CD8-positive, alpha-beta memory T cell (primary cell): Measurements from ENCODE around the gene C16orf54. TPM values are rescaled to one million over a fixed set of nuclear protein-coding genes. Genes with fewer than 3 reads are reported as not detected.
"Not testable (repeated sequence)": the region's sequence is repeated elsewhere in the genome, so short reads cannot be mapped to it uniquely, and the experiment has no call there.

ENCODE experiments used
- CTCF ChIA-PET: fragments of 350-600 bp; sonication (Branson Sonifier 250); formaldehyde crosslinking; loops from one replicate; lab custom pipeline; 2021; ENCODE audit warnings: antibody characterized with exemption; lab: Charles Lee
- POLR2A ChIA-PET: fragments of 350-600 bp; sonication (Branson Sonifier 250); formaldehyde crosslinking; loops from one replicate; lab custom pipeline; 2021; ENCODE audit warnings: antibody characterized with exemption; lab: Charles Lee
- DNase-seq, 5 donors: peaks; one replicate each; pipeline versions ENCODE4 v3.0.0 to v3.0.0-alpha.2; 2020 to 2022; ENCODE audit warnings: mixed read lengths in 1 of 5
- H3K27ac ChIP-seq: one replicate; pipeline ENCODE4 v1.7.0; 2013; ENCODE audit warnings: low read depth, mild to moderate bottlenecking, low read length, moderate library complexity
- H3K27me3 ChIP-seq: 2 replicates; pipeline ENCODE4 v1.7.0; 2013; ENCODE audit warnings: low read length, mild to moderate bottlenecking; ENCODE audit not compliant: insufficient read depth, poor library complexity, severe bottlenecking
- H3K36me3 ChIP-seq: 2 replicates; pipeline ENCODE4 v1.7.0; 2013; ENCODE audit warnings: mild to moderate bottlenecking, low read length, moderate library complexity; ENCODE audit not compliant: insufficient read depth
- H3K4me1 ChIP-seq: 2 replicates; pipeline ENCODE4 v1.7.0; 2013; ENCODE audit warnings: mild to moderate bottlenecking, low read length, moderate library complexity; ENCODE audit not compliant: insufficient read depth
- H3K4me3 ChIP-seq: 2 replicates; pipeline ENCODE4 v1.7.0; 2013; ENCODE audit warnings: mild to moderate bottlenecking, low read length
- H3K9me3 ChIP-seq: 2 replicates; pipeline ENCODE4 v1.7.0; 2013; ENCODE audit warnings: mild to moderate bottlenecking, low read length
- H3K27ac Mint-ChIP-seq, 8 donors: one replicate each; pipeline ENCODE4 v1.8.0; 2020 to 2021; ENCODE audit warnings: mixed read lengths in 8 of 8, mild to moderate bottlenecking in 6 of 8, inconsistent platforms in 3 of 8, moderate library complexity in 3 of 8
- H3K27me3 Mint-ChIP-seq, 2 donors: one replicate each; pipeline ENCODE4 v1.8.0; 2020 to 2021; ENCODE audit warnings: mixed read lengths in 2 of 2, mild to moderate bottlenecking in 1 of 2, moderate library complexity in 1 of 2
- H3K36me3 Mint-ChIP-seq, 3 donors: one replicate each; pipeline ENCODE4 v1.8.0; 2020 to 2021; ENCODE audit warnings: mixed read lengths in 3 of 3, inconsistent platforms in 1 of 3, mild to moderate bottlenecking in 1 of 3
- H3K4me1 Mint-ChIP-seq, 3 donors: one replicate each; pipeline ENCODE4 v1.8.0; 2020 to 2021; ENCODE audit warnings: mixed read lengths in 3 of 3, inconsistent platforms in 1 of 3, mild to moderate bottlenecking in 1 of 3
- H3K4me3 Mint-ChIP-seq, 7 donors: one replicate each; pipeline ENCODE4 v1.8.0; 2020 to 2021; ENCODE audit warnings: mixed read lengths in 7 of 7, mild to moderate bottlenecking in 6 of 7, moderate library complexity in 4 of 7, inconsistent platforms in 2 of 7
- H3K9me3 Mint-ChIP-seq, 5 donors: one replicate each; pipeline ENCODE4 v1.8.0; 2020 to 2022; ENCODE audit warnings: mixed read lengths in 5 of 5, mild to moderate bottlenecking in 3 of 5, moderate library complexity in 2 of 5, inconsistent platforms in 1 of 5
- polyA plus RNA-seq: library from polyadenylated mRNA; unstranded; fragments of 300-500 nt; fragmentation: Illumina TruSeq; gene quantifications from one replicate; pipeline ENCODE4 v1.2.3, GENCODE V29; 2021
- total RNA-seq, 2 experiments: library from RNA; stranded (reverse); gene quantifications; one replicate each; pipeline ENCODE4 v1.2.3, GENCODE V29; 2021

C16orf54 gene
- total and polyA plus RNA-seq, 3 experiments from 2014 or later: 32.3 to 45.0 (median 33.3) TPM

DNA sequence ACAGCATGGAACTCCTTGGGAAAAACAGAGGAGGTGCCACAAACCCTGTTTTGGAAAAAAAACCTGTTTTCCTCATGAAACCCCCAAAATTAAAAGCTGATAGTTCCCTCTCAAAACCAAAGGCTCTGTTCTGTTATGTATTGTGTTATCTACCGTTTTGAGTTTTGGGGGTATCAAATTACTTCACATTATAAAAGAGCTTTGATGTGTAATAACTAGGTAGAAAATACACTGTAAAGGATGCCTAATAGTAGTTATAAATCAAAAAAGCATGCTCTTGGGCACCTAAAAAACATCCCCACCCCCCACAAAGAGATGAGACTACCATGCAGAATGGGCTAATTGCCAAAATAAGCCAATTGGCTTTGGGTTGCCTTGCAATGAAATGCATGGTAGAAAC, 30.8 kb downstream of the C16orf54 start:
- Histone ChIP-seq H3K9me3 (no peaks in the 10 kb centered on the region), H3K4me1 (peaks cover 10% of the 10 kb centered on the region), H3K4me3 (no peak overlapping the region), H3K27ac (no peak overlapping the region), H3K27me3 (no peaks in the 10 kb centered on the region), H3K36me3 (no peaks in the 10 kb centered on the region)
- ChIA-PET POLR2A (no interaction called here), CTCF (interaction anchor here (1.3 to 2.1 kb wide), 3 partner anchors 14 to 70 kb away, joined by 3 to 8 read pairs (median 3); no protein-coding TSS in a partner anchor)
- DNase-seq: no peak
- Mint-ChIP-seq H3K9me3 (no peaks in the 10 kb centered on the region), H3K4me3 (no peak overlapping the region), H3K4me1 (peaks cover 7 to 9% (median 8%) of the 10 kb centered on the region in 3 donors), H3K27me3 (peaks cover 0 to 1% of the 10 kb centered on the region in 2 donors), H3K27ac (no peak overlapping the region), H3K36me3 (no peaks in the 10 kb centered on the region)

DNA sequence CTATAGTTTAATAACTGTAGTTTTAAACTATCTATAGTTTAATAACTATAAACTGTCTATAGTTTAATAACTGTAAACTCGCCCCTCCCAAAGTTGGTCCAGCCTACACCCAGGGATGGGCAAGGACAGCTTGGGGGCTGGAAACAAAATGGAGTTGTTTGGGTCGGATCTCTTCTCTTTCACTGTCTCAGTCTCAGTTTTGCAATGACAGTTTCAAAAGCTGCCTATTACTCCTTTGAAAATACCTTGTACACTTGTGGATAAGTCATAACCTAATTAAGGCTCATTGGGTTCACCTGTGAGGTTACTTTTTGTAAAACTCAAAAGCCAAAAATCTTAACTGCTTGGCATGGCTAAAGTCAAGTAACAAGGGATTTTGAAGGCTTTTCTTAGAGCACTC, 31.4 kb downstream of the C16orf54 start:
- no peak overlapping the region for H3K4me3 ChIP-seq
- H3K4me1 ChIP-seq: peaks cover 11% of the 10 kb centered on the region
- no peaks in the 10 kb centered on the region for H3K36me3 ChIP-seq
- H3K4me3 Mint-ChIP-seq: no peak overlapping the region
- H3K9me3 ChIP-seq: no peaks in the 10 kb centered on the region
- no peak overlapping the region for H3K27ac ChIP-seq
- no peaks in the 10 kb centered on the region for H3K27me3 ChIP-seq
- ChIA-PET POLR2A (interaction anchor here (0.6 kb wide), 2 partner anchors 74 to 299 kb away, joined by 3 to 4 read pairs; no protein-coding TSS in a partner anchor), CTCF (interaction anchor here (1.3 to 2.1 kb wide), 3 partner anchors 13 to 71 kb away, joined by 3 to 8 read pairs (median 3); no protein-coding TSS in a partner anchor)
- no peaks in the 10 kb centered on the region for H3K36me3 Mint-ChIP-seq
- H3K4me1 Mint-ChIP-seq: peaks cover 12% of the 10 kb centered on the region in 3 donors
- H3K27me3 Mint-ChIP-seq: no peaks in the 10 kb centered on the region
- no peak for DNase-seq
- no peak overlapping the region for H3K27ac Mint-ChIP-seq
- H3K9me3 Mint-ChIP-seq: no peaks in the 10 kb centered on the region

GRCh38 chr16:29712809-29713208, 33.0 kb downstream of the C16orf54 start:
- H3K36me3 Mint-ChIP-seq: no peaks in the 10 kb centered on the region
- peaks cover 12 to 17% (median 14%) of the 10 kb centered on the region in 3 donors for H3K4me1 Mint-ChIP-seq
- no peaks in the 10 kb centered on the region for H3K27me3 ChIP-seq
- H3K9me3 ChIP-seq: no peaks in the 10 kb centered on the region
- ChIA-PET CTCF (interaction anchor here (1.2 to 2.9 kb wide), 6 partner anchors 9 to 135 kb away, joined by 4 to 12 read pairs (median 4); partner anchors contain the start of gene KIF22), POLR2A (no interaction called here)
- peaks cover 11% of the 10 kb centered on the region for H3K4me1 ChIP-seq
- peaks cover 0 to 1% of the 10 kb centered on the region in 2 donors for H3K27me3 Mint-ChIP-seq
- H3K27ac Mint-ChIP-seq: no peak overlapping the region
- no peak overlapping the region for H3K4me3 ChIP-seq
- H3K9me3 Mint-ChIP-seq: no peaks in the 10 kb centered on the region
- DNase-seq: no peak
- H3K4me3 Mint-ChIP-seq: no peak overlapping the region
- no peak overlapping the region for H3K27ac ChIP-seq
- H3K36me3 ChIP-seq: no peaks in the 10 kb centered on the region

- Histone ChIP-seq H3K4me3 (no peak overlapping the region), H3K27me3 (no peaks in the 10 kb centered on the region), H3K4me1 (peaks cover 11% of the 10 kb centered on the region), H3K27ac (no peak overlapping the region), H3K9me3 (no peaks in the 10 kb centered on the region), H3K36me3 (no peaks in the 10 kb centered on the region)
- CTCF ChIA-PET: interaction anchor here (0.7 to 2.9 kb wide), 7 partner anchors 10 to 138 kb away, joined by 3 to 12 read pairs (median 5); partner anchors contain the start of genes KIF22 and ZG16
- Mint-ChIP-seq H3K9me3 (no peaks in the 10 kb centered on the region), H3K4me3 (no peak overlapping the region), H3K27me3 (peaks cover 0 to 1% of the 10 kb centered on the region in 2 donors), H3K27ac (peak overlapping the region in 6 of 8 donors; percentile 7 to 93 (median 84)), H3K4me1 (peaks cover 12 to 17% (median 14%) of the 10 kb centered on the region in 3 donors), H3K36me3 (no peaks in the 10 kb centered on the region)
- POLR2A ChIA-PET: interaction anchor here (0.6 to 1.0 kb wide), 3 partner anchors 10 to 94 kb away, joined by 4 to 7 read pairs (median 5); no protein-coding TSS in a partner anchor
- DNase-seq: peak in 3 of 5 donors; percentile 57 to 65 (median 58)
Measured at GRCh38 chr16:29710227-29711219, 35.3 kb downstream of the C16orf54 start.

GRCh38 chr16:29709657-29710056, 36.1 kb downstream of the C16orf54 start:
- not testable (repeated sequence) for DNase-seq, H3K27ac ChIP-seq, H3K4me3 Mint-ChIP-seq, H3K9me3 ChIP-seq, H3K4me3 ChIP-seq, H3K36me3 ChIP-seq, H3K9me3 Mint-ChIP-seq, H3K36me3 Mint-ChIP-seq, H3K27me3 Mint-ChIP-seq, H3K27me3 ChIP-seq
- H3K4me1 ChIP-seq: peaks cover 11% of the 10 kb centered on the region
- Mint-ChIP-seq H3K4me1 (peaks cover 12 to 17% (median 17%) of the 10 kb centered on the region in 3 donors), H3K27ac (peak overlapping the region in 5 of 8 donors; percentile 36 to 93 (median 82))
- CTCF ChIA-PET: interaction anchor here (1.9 kb wide), 2 partner anchors 9 to 29 kb away, joined by 5 to 10 read pairs; no protein-coding TSS in a partner anchor
- POLR2A ChIA-PET: interaction anchor here (0.6 kb wide), 1 partner anchor 304 kb away, joined by 4 read pairs; no protein-coding TSS in a partner anchor

DNA sequence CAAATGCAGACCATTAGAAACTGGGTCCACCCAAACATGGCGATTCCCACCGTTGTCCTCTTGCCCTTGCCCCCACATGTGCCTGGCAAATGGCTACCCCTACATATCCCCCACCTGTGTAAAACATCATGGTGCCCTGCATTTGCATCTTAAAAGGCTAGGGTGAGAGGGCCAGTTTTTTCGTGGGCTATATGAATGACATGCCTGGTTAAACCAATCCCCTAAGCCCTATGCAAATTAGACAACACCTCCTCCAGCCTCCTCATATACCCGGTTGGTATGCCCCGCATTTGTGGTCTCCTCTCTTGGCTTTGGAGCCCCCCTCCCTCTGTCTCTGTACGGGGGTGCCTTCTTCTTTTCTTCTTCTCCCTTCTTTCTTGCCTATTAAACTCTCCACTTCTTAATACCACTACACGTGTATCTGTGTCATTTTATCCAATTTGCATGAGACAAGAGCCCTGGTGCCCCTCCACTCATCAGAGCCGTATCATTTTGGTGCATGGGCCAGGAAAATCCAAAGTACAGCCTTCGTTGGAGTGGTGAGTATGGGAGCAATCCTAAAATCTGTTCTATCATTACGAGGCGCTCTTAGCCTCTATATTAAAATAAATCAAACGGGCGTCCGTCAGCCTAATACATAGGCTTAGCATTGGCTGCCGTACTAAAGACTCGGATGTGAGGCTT, 36.7 kb downstream of the C16orf54 start:
- no peak overlapping the region for H3K4me3 Mint-ChIP-seq
- Histone ChIP-seq H3K4me1 (peaks cover 11% of the 10 kb centered on the region), H3K36me3 (no peaks in the 10 kb centered on the region), H3K27me3 (no peaks in the 10 kb centered on the region), H3K4me3 (no peak overlapping the region), H3K9me3 (no peaks in the 10 kb centered on the region), H3K27ac (no peak overlapping the region)
- peak overlapping the region in 2 of 8 donors; percentile 46 to 83 for H3K27ac Mint-ChIP-seq
- POLR2A ChIA-PET: interaction anchor here (0.6 kb wide), 1 partner anchor 305 kb away, joined by 4 read pairs; no protein-coding TSS in a partner anchor
- CTCF ChIA-PET: interaction anchor here (1.9 kb wide), 2 partner anchors 9 to 30 kb away, joined by 5 to 10 read pairs; no protein-coding TSS in a partner anchor
- H3K36me3 Mint-ChIP-seq: no peaks in the 10 kb centered on the region
- peaks cover 0 to 1% of the 10 kb centered on the region in 2 donors for H3K27me3 Mint-ChIP-seq
- no peak for DNase-seq
- no peaks in the 10 kb centered on the region for H3K9me3 Mint-ChIP-seq
- H3K4me1 Mint-ChIP-seq: peaks cover 15 to 18% (median 17%) of the 10 kb centered on the region in 3 donors

DNA sequence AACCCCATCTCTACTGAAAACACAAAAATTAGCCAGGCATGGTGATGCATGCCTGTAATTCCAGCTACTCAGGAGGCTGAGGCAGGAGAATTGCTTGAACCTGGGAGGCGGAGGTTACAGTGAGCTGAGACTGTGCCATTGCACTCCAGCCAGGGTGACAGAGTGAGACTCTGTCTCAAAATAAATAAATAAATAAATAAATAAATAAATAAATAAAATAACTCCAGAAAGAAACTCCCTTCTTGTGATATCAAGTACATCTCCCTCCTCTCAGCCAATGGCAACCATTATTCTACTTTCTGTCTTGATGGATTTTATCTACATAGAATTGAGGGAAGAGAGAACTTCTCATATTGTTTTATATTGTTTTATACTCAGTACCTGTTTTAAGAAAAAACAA, 38.6 kb downstream of the C16orf54 start:
- peak overlapping the region in 2 of 8 donors; percentile 45 to 57 for H3K27ac Mint-ChIP-seq
- H3K4me3 Mint-ChIP-seq, H3K27me3 Mint-ChIP-seq, H3K36me3 Mint-ChIP-seq, H3K4me3 ChIP-seq, POLR2A ChIA-PET, H3K36me3 ChIP-seq, H3K9me3 ChIP-seq, H3K9me3 Mint-ChIP-seq, CTCF ChIA-PET, H3K27me3 ChIP-seq, DNase-seq, H3K27ac ChIP-seq: not testable (repeated sequence)
- H3K4me1 Mint-ChIP-seq: peaks cover 29 to 30% (median 30%) of the 10 kb centered on the region in 3 donors
- peaks cover 26% of the 10 kb centered on the region for H3K4me1 ChIP-seq
